Peyer's patch (tissue), 4 donors: ENCODE results near the gene LRRC45.

ENCODE experiments used
- POLR2A ChIP-seq, 2 donors: fragments of 450-650 bp; IDR thresholded peaks; one replicate each; pipeline ENCODE4 v1.5.1; 2017; ENCODE audit warnings: antibody characterized with exemption in 2 of 2, mild to moderate bottlenecking in 2 of 2, moderate library complexity in 2 of 2
- TF ChIP-seq, protein P1 (sequence below), 6 experiments: fragments of 450-650 bp in 4 of 6; fragments of 200-600 bp in 2 of 6; sonication (generic) in 1 of 6; IDR thresholded peaks; one replicate each; pipeline ENCODE4 v1.5.1; 2017 to 2019; ENCODE audit warnings: antibody characterized with exemption in 6 of 6, mild to moderate bottlenecking in 3 of 6, moderate library complexity in 1 of 6

DNA sequence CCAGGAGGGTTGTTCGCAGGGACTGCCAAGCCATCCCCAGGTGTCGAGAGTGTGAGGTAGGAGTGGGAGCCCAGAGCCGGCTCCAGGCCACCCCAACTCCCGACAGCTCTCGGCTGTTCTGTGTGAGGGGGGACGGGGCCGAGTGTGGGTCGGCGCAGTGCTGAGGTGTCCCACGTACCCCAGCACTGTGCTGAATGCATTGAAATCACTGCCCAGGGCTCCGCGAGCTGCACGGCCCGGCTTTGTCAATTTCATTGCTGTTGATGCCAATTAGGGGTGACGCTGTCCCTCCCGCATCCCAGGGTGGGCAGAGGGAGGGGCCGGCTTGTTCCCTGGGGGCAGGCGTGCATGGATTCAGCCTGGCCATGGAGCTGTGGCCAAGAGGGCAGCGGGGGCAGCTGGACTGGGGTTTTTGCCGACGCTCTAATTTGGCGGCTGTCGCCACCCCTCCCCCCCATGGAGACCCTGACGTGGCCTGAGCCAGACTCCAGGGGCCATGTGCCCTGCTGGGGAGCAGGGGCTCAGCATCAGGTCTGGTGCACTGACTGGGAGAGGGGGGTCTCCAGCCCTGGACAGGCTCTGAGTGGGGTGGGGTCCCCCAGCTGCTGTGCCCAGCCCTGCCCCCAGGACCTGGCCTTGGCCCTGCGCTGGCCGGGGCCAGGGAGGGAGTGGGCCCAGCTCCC is 14.7 kb upstream of the LRRC45 start:
- TF ChIP-seq, protein P1, sequence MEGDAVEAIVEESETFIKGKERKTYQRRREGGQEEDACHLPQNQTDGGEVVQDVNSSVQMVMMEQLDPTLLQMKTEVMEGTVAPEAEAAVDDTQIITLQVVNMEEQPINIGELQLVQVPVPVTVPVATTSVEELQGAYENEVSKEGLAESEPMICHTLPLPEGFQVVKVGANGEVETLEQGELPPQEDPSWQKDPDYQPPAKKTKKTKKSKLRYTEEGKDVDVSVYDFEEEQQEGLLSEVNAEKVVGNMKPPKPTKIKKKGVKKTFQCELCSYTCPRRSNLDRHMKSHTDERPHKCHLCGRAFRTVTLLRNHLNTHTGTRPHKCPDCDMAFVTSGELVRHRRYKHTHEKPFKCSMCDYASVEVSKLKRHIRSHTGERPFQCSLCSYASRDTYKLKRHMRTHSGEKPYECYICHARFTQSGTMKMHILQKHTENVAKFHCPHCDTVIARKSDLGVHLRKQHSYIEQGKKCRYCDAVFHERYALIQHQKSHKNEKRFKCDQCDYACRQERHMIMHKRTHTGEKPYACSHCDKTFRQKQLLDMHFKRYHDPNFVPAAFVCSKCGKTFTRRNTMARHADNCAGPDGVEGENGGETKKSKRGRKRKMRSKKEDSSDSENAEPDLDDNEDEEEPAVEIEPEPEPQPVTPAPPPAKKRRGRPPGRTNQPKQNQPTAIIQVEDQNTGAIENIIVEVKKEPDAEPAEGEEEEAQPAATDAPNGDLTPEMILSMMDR (IDR thresholded peaks at IDR 0.05): no peak
- no peak for TF ChIP-seq POLR2A (IDR thresholded peaks at IDR 0.05)
